Large intestine (tissue), 3 donors: Measurements from ENCODE around the gene MTM1. TPM values are rescaled to one million over a fixed set of nuclear protein-coding genes. Genes with fewer than 3 reads are reported as not detected.

Experiments used
- DNase-seq, 2 donors: peaks; one replicate each; pipeline versions ENCODE4 v3.0.0 to v3.0.0-alpha.2; 2013
- H3K27ac ChIP-seq: one replicate; pipeline ENCODE4 v1.5.1; 2013; ENCODE audit warnings: low read length
- H3K27me3 ChIP-seq: 2 replicates; pipeline ENCODE4 v1.6.1; 2013; ENCODE audit warnings: low read length; ENCODE audit not compliant: control insufficient read depth, insufficient read depth
- H3K36me3 ChIP-seq: 2 replicates; pipeline ENCODE4 v1.6.1; 2013; ENCODE audit warnings: low read length; ENCODE audit not compliant: control insufficient read depth, insufficient read depth
- H3K4me1 ChIP-seq: one replicate; pipeline ENCODE4 v1.6.1; 2013; ENCODE audit warnings: low read length; ENCODE audit not compliant: control insufficient read depth, insufficient read depth
- H3K4me3 ChIP-seq: one replicate; pipeline ENCODE4 v1.5.1; 2013; ENCODE audit warnings: low read length
- H3K9me3 ChIP-seq: one replicate; pipeline ENCODE4 v1.6.1; 2013; ENCODE audit warnings: mild to moderate bottlenecking, low read depth, low read length, moderate library complexity; ENCODE audit not compliant: control insufficient read depth
- WGBS: methylation state at CpG from one replicate; pipeline ENCODE4 v1.1.5; 2013; ENCODE audit warnings: low lambda C conversion rate; ENCODE audit not compliant: insufficient coverage; 5-methylcytosine and 5-hydroxymethylcytosine counted together
- polyA plus RNA-seq: library from polyadenylated mRNA; unstranded; fragments of 120-200 nt; gene quantifications from one replicate; pipeline ENCODE4 v1.2.1, GENCODE V29; 2013

MTM1 gene
- polyA plus RNA-seq, 1 donor: 16.1 TPM

GRCh38 chrX:150573106-150573505 lies 4.7 kb downstream of the MTM1 start:
- Histone ChIP-seq H3K4me1 (peaks cover 19% of the 10 kb centered on the region), H3K27me3 (no peaks in the 10 kb centered on the region), H3K27ac (peak overlapping the region; percentile 39), H3K9me3 (no peaks in the 10 kb centered on the region), H3K4me3 (no peak overlapping the region), H3K36me3 (no peaks in the 10 kb centered on the region)
- DNase-seq: no peak
- no CpG with 5 or more reads among the region's 1 CpG for WGBS

DNA sequence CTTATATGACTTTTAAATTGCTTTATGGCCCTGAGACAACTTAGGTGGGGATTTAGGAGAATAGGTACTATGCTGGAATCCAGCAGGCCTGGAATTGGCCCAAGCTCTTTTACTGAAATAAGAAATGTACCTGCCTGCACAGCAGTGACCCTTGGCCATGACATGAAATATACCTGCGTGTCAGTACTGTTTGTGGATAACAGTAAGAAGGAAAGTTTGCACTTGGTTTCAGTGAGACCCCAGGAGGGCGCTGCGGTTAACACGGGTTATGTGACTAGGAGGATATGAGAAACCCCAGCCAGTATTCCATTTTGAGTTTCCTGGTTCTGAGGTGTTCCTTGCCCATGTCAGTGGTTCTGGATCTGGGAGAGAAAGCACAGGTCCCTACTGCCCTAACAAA lies 5.3 kb downstream of the MTM1 start:
- Histone ChIP-seq H3K36me3 (no peaks in the 10 kb centered on the region), H3K4me1 (peaks cover 19% of the 10 kb centered on the region), H3K27ac (peak overlapping the region; percentile 39), H3K27me3 (no peaks in the 10 kb centered on the region), H3K9me3 (no peaks in the 10 kb centered on the region), H3K4me3 (no peak overlapping the region)
- no CpG with 5 or more reads among the region's 4 CpGs for WGBS
- no peak for DNase-seq

DNA sequence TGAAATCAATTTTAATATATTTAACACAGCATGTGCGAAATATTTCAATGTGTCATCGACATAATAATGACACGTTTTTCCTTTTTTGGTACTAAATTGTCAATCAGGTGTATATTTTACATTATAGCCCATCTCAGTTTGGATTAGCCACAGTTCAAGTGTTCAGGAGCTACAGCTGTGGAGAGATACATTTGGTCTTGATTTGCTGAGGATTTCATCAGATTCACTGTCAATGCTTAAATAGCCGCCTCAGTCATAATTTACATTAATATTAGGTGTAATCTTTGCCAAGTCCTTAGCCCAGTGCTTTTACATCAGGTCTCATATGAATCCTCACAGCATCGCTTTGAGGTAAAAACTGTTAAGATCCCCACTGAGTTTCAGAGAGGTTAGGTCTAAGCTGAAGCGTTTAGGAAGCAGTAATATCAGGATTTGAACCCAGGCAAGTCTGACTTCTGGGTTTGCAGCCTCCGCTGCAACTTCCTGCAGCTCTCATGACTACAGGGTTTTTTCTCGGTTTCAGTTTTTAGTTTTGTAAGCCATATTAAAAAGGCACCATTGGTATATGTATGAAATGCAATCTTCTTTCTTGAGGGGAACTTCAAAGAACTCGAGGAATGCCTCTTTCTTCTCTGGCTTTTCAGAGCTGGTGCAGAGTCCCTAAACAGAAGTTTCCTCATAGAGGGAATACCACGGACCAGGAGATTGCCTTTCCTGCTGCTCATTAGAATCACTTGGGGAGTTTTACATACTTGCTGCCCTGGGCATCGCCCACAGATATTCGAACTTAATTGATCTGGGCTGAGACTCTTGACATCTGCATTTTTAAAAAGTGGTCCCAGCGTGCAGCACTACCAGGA lies 6.4 kb downstream of the MTM1 start:
- peaks cover 19% of the 10 kb centered on the region for H3K4me1 ChIP-seq
- DNase-seq: no peak
- WGBS: no CpG with 5 or more reads among the region's 13 CpGs

GRCh38 chrX:150575419-150575814 lies 7.0 kb downstream of the MTM1 start:
- no CpG with 5 or more reads among the region's 5 CpGs for WGBS
- no peak for DNase-seq

More for the DNA sequence above, 6.4 kb downstream of the MTM1 start:
- H3K4me3 ChIP-seq: no peak overlapping the region
- no peaks in the 10 kb centered on the region for H3K36me3 ChIP-seq
- no peak overlapping the region for H3K27ac ChIP-seq
- H3K27me3 ChIP-seq: no peaks in the 10 kb centered on the region
- no peaks in the 10 kb centered on the region for H3K9me3 ChIP-seq

GRCh38 chrX:150577174-150577573 lies 8.8 kb downstream of the MTM1 start:
- H3K27ac ChIP-seq: no peak overlapping the region
- H3K4me1 ChIP-seq: peaks cover 11% of the 10 kb centered on the region
- no peaks in the 10 kb centered on the region for H3K27me3 ChIP-seq
- H3K36me3 ChIP-seq: no peaks in the 10 kb centered on the region
- peak in 1 of 2 donors; percentile 4 for DNase-seq
- no CpG with 5 or more reads among the region's 1 CpG for WGBS
- H3K4me3 ChIP-seq: no peak overlapping the region
- H3K9me3 ChIP-seq: no peaks in the 10 kb centered on the region

More at GRCh38 chrX:150575419-150575814, 7.0 kb downstream of the MTM1 start:
- Histone ChIP-seq H3K4me1 (peaks cover 19% of the 10 kb centered on the region), H3K36me3 (no peaks in the 10 kb centered on the region), H3K4me3 (no peak overlapping the region), H3K9me3 (no peaks in the 10 kb centered on the region), H3K27ac (no peak overlapping the region), H3K27me3 (no peaks in the 10 kb centered on the region)

DNA sequence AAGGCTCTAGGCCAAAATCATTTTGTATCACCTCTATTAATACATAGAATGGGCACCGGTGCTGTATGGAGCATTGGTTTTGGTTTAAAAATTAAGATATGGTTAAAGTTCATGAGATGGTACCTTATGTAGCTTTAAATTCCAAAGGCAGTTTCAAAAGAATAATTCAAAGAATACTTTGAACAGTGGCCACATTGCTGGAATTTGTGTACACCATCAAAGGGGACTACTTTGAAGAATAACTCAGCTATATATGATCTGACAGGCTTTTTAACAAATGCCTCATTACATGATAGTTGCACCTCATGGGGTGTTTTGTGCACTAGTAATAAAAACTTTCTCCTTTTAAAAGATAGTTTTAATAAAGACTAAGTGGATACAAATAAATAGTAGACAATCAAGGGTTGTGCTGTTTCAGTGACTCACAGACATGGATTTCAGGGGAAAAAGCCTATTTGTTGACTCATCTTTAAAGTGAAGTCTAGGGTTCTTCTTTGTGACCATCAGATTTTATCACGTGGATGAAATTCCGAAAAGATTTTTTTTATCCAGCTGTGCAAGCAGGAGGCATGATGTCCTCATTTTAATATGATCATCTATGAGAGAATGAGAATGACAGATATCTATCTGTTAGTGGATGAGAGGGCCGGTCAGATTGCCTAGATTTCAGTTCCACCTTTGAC lies 12.8 kb downstream of the MTM1 start:
- H3K4me3 ChIP-seq: no peak overlapping the region
- no peaks in the 10 kb centered on the region for H3K36me3 ChIP-seq
- H3K27me3 ChIP-seq: no peaks in the 10 kb centered on the region
- WGBS: no CpG with 5 or more reads among the region's 4 CpGs
- H3K27ac ChIP-seq: no peak overlapping the region
- H3K9me3 ChIP-seq: no peaks in the 10 kb centered on the region
- no peak for DNase-seq
- H3K4me1 ChIP-seq: no peaks in the 10 kb centered on the region

GRCh38 chrX:150582338-150582948 lies 14.0 kb downstream of the MTM1 start:
- H3K36me3 ChIP-seq: no peaks in the 10 kb centered on the region
- H3K4me1 ChIP-seq: no peaks in the 10 kb centered on the region
- no peak overlapping the region for H3K27ac ChIP-seq
- no peaks in the 10 kb centered on the region for H3K9me3 ChIP-seq
- H3K4me3 ChIP-seq: no peak overlapping the region
- no peaks in the 10 kb centered on the region for H3K27me3 ChIP-seq
- DNase-seq: no peak

- DNase-seq: no peak
- H3K27ac ChIP-seq: no peak overlapping the region
- no peaks in the 10 kb centered on the region for H3K9me3 ChIP-seq
- WGBS: no CpG with 5 or more reads among the region's 8 CpGs
- no peaks in the 10 kb centered on the region for H3K27me3 ChIP-seq
- no peaks in the 10 kb centered on the region for H3K36me3 ChIP-seq
- no peaks in the 10 kb centered on the region for H3K4me1 ChIP-seq
- H3K4me3 ChIP-seq: no peak overlapping the region
Observed at GRCh38 chrX:150587585-150588503, 19.4 kb downstream of the MTM1 start.

DNA sequence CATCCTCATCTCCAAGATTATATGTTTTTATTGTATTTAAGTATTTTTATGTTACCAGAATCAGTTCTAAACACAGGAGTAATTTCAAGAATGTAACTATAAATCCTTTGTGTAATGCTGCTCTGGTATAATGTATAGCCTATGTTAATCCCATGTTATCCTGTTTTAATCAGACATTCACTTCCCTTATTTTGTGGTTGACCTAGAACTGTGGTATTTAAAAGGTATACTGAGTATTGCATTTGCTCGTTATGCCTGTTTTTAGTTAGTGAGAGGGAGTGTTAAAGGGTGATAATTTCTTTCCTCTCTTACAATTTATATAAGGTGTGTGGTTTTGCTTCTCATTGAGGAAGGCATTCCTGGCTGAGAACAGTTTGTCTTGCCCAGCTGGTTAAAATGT lies 26.2 kb downstream of the MTM1 start:
- Histone ChIP-seq H3K9me3 (no peaks in the 10 kb centered on the region), H3K4me3 (no peak overlapping the region), H3K27me3 (no peaks in the 10 kb centered on the region), H3K27ac (no peak overlapping the region), H3K4me1 (no peaks in the 10 kb centered on the region), H3K36me3 (peaks cover 7% of the 10 kb centered on the region)
- no CpG with 5 or more reads among the region's 1 CpG for WGBS
- no peak for DNase-seq

DNA sequence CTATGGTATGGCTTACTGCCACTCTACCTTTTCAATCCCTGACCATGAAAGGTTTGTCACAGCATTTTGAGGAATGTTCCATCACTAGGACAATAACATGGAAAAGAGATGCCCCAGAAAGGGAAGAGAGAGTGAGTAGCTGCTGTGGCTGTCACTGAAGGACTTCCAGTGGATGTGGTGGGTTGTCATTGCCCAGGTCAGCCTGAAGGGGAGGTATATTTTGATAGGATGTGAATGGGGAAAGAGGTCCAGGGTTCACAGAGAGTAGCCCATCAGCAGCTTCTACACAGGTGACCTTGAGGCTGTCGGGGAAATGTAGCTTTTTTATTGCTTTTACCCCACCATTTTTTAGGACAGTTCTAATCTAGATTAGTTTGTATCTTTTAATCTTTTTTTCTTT lies 30.8 kb downstream of the MTM1 start:
- WGBS: no CpG with 5 or more reads among the region's 1 CpG
- Histone ChIP-seq H3K36me3 (peaks cover 23% of the 10 kb centered on the region), H3K9me3 (no peaks in the 10 kb centered on the region), H3K4me1 (no peaks in the 10 kb centered on the region), H3K4me3 (no peak overlapping the region), H3K27ac (no peak overlapping the region), H3K27me3 (no peaks in the 10 kb centered on the region)
- DNase-seq: no peak
